Umbilical cord (tissue), 2 donors: Measurements from ENCODE around the gene HAUS7. TPM values are rescaled to one million over a fixed set of nuclear protein-coding genes. Genes with fewer than 3 reads are reported as not detected.

Experiments used
- DNase-seq: peaks from one replicate; pipeline ENCODE4 v3.0.0-alpha.2; 2015; ENCODE audit warnings: low spot score
- total RNA-seq: library from RNA; depleted of rRNA; stranded (reverse); fragments of >200 nt; gene quantifications from one replicate; pipeline ENCODE4 v1.2.3, GENCODE V29; 2014; ENCODE audit warnings: low replicate concordance; ENCODE audit not compliant: insufficient read depth

Gene HAUS7
- total RNA-seq, 1 donor from 2014 or later = 24.1 TPM

- no peak for DNase-seq
Observed at GRCh38 chrX:153499876-153500275, 29.5 kb upstream of the HAUS7 start.

DNA sequence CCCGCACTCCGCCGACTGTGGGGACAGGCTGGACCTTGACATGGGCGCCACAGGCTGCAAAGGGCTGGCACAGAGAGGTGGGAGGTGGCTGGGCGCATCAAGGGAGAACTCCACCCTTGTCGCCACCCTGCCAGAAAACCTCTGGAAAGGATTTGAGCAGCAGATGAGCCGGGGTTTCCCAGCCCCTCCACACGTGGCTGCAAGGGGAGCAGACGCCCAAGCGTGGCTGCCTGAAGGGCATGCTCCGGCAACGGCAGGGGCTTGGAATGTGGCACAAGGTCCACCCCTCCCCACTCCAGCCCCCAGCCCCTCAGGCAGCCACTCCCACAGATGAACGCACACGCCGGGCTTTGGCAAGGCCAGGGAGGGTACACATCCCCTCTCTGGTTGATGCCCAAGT is 29.0 kb upstream of the HAUS7 start:
- DNase-seq = no peak

DNA sequence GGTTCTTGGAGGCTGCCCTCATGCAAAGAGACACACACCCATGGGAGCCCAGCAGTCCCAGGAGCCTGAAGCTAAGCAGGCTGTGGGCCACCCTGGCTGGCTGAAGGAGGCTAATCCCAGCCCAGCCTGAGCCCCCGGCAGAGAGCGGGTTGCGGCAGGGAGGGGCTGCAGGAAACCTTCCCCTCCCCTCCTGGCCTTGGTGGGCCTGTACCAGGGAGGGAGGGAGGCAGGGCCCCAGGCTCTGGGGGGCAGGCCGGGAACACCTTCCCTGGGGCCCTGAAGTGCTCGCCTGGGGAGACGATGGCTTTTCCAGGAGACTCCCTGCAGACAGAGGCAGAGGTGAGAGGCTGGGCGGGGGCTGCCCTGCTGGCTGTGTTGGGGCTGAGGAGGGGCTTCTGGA is 28.1 kb upstream of the HAUS7 start:
- DNase-seq = no peak

DNA sequence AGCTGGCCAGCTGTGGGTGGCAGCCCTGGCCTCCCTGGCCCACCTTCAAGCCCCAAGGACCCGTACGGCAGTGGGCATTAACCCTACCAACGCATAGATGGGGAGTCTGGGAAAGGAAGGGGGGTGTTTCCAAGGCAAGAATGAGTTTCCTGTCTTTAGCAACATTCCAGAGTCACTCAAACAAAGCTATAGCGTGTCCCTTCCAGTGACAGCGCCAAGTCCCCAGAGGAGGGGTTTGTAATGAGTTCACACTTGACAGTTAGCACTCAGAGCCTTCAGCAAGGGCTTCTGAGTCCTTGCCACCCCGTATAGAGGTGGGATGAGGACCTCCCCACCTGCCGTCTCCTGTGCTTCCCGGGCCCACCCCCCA is 26.2 kb upstream of the HAUS7 start:
- DNase-seq = no peak

DNA sequence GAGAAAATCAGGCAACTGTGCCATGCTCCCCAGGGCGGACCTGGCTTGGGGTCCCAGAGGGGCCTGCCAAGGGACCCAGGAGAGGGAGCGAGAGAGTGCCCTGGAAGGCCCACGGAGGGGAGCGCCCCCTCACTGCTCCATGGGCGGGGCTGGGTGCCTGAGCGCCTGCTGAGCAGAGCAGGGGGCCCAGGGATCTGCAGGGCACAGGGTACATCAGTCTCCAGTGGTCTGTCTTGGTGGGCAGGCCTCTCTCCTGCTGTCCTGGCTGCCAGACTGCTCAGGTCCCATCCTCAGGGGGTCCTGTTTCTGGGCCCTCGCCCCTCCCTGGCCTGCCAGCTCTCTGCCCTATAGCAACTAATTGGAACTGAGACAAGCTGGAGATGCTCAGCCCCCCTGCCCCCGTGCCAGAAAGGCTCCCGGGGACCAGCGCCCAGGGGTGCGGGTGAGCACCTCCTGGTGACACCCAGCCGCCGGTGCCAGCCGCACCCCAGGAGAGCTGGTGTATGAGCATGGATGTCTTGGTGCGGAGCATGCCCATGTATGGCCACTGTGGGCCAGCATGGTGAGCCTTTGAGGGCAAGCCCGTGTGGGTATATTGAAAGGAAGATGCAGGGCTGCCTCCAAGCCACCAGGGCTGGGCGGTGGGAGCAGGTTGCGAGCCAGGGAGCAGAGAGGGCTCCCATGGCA is 25.7 kb upstream of the HAUS7 start:
- DNase-seq = no peak

DNA sequence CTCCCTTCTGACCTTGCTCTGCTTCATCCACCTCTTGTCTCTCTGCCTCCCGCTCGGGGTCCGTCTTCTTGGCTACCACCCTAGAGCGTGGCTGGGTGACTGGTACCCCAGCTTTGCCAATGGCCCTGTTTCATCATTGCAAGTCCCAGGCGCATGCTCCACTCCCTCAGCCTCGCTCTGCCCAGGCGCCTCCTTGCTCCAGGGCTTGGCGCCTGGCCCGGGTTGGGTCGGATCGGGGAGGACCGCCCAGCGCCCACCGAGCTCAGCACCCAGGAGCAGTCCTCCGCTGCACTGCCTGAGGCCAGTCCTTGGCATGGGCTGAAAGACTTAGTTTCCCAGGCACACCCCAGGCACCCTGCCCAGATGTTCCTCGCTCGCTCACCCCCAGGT is 25.0 kb upstream of the HAUS7 start:
- DNase-seq = peak; percentile 67

DNA sequence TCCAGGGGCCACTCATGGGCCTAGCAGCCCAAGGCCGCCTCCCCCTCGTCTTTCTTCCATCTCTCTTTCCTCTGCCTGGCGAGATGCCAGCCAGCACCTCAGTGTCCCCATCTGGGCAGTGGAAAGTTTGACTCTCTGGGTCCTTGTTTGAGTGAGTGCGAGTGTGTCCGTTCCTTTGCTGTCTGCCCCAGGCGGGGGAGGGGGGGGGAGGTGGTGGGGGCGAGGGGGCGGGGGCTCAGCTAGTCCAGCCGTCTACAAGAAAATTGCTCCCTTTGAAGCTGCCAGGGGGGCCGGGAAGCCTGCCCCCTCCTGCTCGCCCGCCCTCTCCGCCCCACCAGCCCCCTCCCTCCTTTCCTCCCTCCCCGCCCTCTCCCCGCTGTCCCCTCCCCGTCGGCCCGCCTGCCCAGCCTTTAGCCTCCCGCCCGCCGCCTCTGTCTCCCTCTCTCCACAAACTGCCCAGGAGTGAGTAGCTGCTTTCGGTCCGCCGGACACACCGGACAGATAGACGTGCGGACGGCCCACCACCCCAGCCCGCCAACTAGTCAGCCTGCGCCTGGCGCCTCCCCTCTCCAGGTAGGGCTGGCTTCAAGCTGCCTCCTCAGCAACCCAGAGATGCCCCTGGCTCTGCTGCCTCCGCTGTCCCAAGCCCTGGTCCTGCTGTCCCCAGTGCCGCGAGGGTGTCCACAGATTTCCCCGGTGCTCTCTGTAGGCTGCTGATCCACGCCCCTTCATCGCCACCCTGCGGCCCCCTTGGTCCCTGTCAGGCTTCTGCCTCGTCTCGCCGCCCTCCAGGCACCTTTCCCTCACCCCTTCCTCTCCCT is 24.4 kb upstream of the HAUS7 start, which contains the start of gene BGN:
BGN (plus strand) TSS at position 440 of the 821 bp plus-strand sequence. CDS start 9,652 bp downstream, outside the sequence.
- DNase-seq = peak; percentile 55

DNA sequence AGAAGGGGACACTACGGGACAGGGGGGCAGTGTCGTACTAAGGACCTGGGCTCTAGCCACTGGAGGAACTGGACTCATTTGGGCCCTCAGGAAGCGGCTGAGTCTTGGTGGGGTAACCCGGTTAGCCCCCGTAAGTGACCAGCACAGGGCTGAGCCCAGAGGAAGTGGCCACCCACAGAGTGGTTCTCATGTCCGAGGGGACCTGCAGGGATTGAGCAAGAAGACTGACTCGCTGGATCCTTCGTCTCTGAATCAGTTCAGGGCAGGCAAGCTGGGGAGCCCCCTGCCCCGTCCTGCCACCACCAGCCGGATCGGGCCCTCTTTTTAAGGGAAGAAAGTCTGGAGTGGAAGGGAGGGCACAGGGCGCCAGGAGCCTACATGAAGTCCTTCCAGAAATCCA is 23.7 kb upstream of the HAUS7 start:
- no peak for DNase-seq

DNA sequence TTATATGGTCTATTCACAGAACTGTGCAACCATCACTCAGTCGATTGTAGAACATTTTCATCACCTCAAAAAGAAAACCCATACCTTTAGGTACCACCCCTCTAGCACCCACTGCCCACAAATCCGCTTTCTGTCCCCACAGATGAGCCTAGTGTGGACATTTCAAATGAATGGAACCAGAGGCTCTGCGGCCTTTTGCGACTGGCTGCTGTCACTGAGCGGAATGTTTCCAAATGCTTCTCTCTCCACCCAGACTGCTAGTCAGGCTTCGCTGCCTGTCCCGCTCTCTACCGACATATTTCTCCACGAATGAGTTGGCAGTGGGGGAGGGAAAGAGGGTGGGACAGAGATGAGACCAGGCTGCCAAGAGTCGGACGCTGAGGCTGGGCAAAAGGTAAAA is 22.7 kb upstream of the HAUS7 start:
- no peak for DNase-seq

DNA sequence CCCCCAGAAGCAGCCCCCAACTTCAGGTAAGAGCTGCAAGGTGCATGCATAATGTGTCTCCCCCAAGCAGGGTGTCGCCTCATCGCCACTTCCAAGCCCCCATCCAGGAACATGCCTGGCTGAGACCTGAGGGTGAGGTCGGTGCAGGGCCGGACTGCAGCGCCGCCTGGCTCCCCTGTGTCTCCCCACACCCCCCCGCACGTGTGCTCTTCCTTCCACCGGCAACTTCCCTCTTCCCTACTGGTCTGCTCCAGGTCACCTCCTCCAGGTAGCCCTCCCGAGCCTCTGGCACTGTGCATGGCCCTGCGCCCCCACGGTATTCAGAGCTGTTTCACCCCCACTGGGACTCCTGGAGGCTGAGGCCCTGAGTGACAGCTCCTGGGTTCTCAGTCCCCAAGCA is 22.2 kb upstream of the HAUS7 start:
- DNase-seq = no peak

- DNase-seq = peak; percentile 57
Observed at GRCh38 chrX:153491918-153492317, 21.5 kb upstream of the HAUS7 start.

GRCh38 chrX:153491351-153491914 is 21.1 kb upstream of the HAUS7 start:
- no peak for DNase-seq

GRCh38 chrX:153490217-153490930 is 20.0 kb upstream of the HAUS7 start:
- DNase-seq = no peak

DNA sequence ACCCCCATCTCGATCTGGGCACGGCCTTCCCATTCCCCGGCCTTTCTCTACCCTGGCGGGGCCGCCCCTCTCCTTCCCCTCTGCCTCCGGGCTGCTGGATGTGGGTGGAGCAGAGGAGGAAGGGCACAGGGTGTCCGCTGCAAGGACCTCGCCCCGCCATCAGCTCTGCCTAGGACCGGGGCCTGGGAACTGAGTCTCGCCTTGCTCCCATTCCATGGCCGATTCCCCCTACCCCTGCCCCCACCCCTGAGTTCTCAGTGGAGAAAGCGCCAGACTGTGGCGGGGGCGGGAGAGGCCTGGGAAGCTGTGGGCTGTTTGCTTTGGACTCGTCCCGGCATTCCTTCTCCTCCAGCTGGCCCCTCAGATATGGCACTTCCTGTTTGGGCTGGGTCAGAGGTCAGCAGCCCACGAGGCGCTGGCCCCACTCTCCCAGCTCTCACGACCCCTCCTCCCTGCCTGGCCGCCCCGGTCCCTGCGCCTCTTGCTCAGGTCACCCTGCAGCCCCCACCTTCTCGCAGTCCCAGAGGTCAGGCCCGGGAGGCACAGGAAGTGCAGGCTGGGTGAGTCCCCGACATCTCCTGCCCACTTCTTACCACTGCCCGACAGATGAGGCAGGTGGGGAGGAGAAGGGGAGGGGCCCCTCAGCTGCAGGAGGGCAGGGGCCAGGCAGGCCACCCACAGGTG is 18.0 kb upstream of the HAUS7 start:
- DNase-seq = peak; percentile 60

DNA sequence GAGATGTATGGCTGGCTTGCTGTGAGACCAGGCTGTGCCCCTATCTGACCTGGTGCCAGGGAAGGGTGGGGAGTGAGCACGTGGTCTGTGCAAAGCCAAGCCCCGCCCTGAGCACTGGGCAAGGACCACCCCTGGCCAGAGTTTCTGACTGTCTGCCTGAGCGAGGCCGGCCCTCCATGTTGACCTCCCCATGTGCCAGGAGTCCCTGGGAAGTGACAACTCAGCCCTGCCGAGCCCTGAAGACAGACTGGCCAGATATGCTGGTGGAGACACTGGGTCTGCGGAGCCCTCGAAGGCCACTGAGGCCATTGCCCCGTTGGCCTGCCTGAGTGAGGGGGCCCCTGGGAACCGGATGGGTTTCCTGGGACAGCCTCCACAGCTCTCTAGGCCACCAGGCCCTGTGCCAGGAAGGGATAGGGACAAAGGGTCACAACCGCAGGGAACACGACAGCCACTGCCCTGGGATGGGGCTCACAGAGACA is 17.3 kb upstream of the HAUS7 start:
- DNase-seq = no peak

DNA sequence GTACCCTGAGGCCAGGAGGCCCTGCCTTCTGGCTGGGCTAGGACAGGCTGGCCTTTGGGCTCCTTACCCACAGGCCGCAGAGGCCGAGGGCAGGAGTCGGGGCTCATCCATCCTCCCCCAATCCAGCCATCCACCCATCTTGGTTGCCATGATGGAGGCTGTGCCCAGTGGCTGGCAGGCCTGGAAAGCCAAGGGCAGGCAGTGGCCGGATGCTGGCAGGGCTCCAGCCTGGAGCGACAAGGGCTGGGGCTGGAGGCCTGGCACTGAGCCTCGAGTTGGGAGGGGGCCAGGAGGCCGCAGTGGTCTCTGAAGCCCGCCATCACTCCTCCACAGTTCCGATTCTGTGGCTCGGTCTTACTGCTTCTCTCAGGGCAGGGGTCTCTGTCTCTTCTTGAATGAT is 15.8 kb upstream of the HAUS7 start:
- no peak for DNase-seq

GRCh38 chrX:153485396-153486080 is 15.2 kb upstream of the HAUS7 start:
- DNase-seq = no peak

- no peak for DNase-seq
Observed at GRCh38 chrX:153482376-153483015, 12.1 kb upstream of the HAUS7 start.

GRCh38 chrX:153481043-153481442 is 10.7 kb upstream of the HAUS7 start:
- DNase-seq = no peak

- no peak for DNase-seq
Observed at GRCh38 chrX:153478746-153479145, 8.4 kb upstream of the HAUS7 start.
